ENCODE results near the gene CREM.

- TF ChIP-seq CREB1 (IDR thresholded peaks at IDR 0.05; ENCODE audit: low read depth) (no peak), RAD21 (IDR thresholded peaks at IDR 0.05; ENCODE audit: low read depth) (no peak), TAF1 (IDR thresholded peaks at IDR 0.05; ENCODE audit: low read depth) (no peak), CEBPB (IDR thresholded peaks at IDR 0.05) (no peak), EP300 (IDR thresholded peaks at IDR 0.05; ENCODE audit: borderline replicate concordance) (no peak), FOXM1 (IDR thresholded peaks at IDR 0.05; ENCODE audit: borderline replicate concordance, low read depth) (no peak), EGR1 (IDR thresholded peaks at IDR 0.05) (no peak), REST (IDR thresholded peaks at IDR 0.05; ENCODE audit: low read depth) (no peak)
Measured at GRCh38 chr10:35165811-35166210, 39.2 kb downstream of the CREM start.
